ENCODE results near the gene TNFSF11.

TNFSF11 gene, protein sequence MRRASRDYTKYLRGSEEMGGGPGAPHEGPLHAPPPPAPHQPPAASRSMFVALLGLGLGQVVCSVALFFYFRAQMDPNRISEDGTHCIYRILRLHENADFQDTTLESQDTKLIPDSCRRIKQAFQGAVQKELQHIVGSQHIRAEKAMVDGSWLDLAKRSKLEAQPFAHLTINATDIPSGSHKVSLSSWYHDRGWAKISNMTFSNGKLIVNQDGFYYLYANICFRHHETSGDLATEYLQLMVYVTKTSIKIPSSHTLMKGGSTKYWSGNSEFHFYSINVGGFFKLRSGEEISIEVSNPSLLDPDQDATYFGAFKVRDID

GRCh38 chr13:42574011-42574410 lies at the start of gene TNFSF11:
TSS of gene TNFSF11 (plus strand) at chr13:42574152. CDS start at chr13:42574304, 152 bp downstream.
- H3K4me3 Mint-ChIP-seq: peak within 1 kb of the TSS; percentile 76
- H3K4me1 Mint-ChIP-seq: peaks cover 32% of the 10 kb centered on the region
- peak; percentile 26 for DNase-seq
- H3K9me3 Mint-ChIP-seq: peaks cover 11% of the 10 kb centered on the region
- ATAC-seq: peak; percentile 34
- H3K36me3 Mint-ChIP-seq (ENCODE audit: low read depth): peaks cover 4% of the 10 kb centered on the region
- peaks cover 49% of the 10 kb centered on the region for H3K27me3 Mint-ChIP-seq
- H3K27ac Mint-ChIP-seq: peak within 1 kb of the TSS; percentile 80

DNA sequence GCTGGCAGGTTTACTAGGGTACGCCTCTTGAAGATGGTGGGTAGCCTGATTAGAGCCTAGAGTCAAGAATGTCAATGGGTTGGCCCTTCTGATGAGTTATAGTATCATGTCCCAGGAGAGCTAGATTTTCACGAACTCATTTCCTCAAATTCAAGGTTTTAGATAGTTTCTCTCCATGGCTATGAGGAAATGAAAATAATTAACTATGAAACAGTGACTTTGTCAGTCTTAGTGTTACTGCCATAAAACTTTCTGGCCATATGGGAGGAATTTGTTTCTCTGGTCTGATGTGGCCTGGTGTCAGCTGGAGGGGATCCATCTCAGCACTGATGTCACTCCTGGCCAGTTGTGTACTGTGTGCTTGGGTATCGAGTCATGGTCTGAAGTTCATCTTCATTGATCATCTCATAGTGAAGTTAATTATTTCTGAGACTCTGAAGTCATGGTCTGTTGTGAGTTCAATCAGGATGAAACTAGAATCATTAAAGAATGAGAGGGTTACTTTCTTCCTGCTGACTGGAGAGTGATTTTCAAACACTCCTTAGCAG lies 49.4 kb upstream of the TNFSF11 start:
- peaks cover 9% of the 10 kb centered on the region for H3K9me3 Mint-ChIP-seq
- peak; percentile 54 for ATAC-seq
- peaks cover 14% of the 10 kb centered on the region for H3K4me1 Mint-ChIP-seq
- H3K4me3 Mint-ChIP-seq: no peak overlapping the region
- H3K27me3 Mint-ChIP-seq: peaks cover 2% of the 10 kb centered on the region
- DNase-seq: no peak
- peak overlapping the region; percentile 1 for H3K27ac Mint-ChIP-seq
- no peaks in the 10 kb centered on the region for H3K36me3 Mint-ChIP-seq (ENCODE audit: low read depth)

GRCh38 chr13:42525035-42525504 lies 48.9 kb upstream of the TNFSF11 start:
- H3K4me1 Mint-ChIP-seq: peaks cover 14% of the 10 kb centered on the region
- H3K9me3 Mint-ChIP-seq: peaks cover 7% of the 10 kb centered on the region
- no peak overlapping the region for H3K4me3 Mint-ChIP-seq
- ATAC-seq (no peak), DNase-seq (no peak)
- H3K27ac Mint-ChIP-seq: no peak overlapping the region
- H3K36me3 Mint-ChIP-seq (ENCODE audit: low read depth): no peaks in the 10 kb centered on the region
- H3K27me3 Mint-ChIP-seq: peaks cover 2% of the 10 kb centered on the region

- H3K4me3 Mint-ChIP-seq: no peak overlapping the region
- H3K4me1 Mint-ChIP-seq: peaks cover 20% of the 10 kb centered on the region
- peaks cover 2% of the 10 kb centered on the region for H3K27me3 Mint-ChIP-seq
- peaks cover 7% of the 10 kb centered on the region for H3K9me3 Mint-ChIP-seq
- ATAC-seq: no peak
- DNase-seq: no peak
- no peak overlapping the region for H3K27ac Mint-ChIP-seq
- no peaks in the 10 kb centered on the region for H3K36me3 Mint-ChIP-seq (ENCODE audit: low read depth)
These were observed 47.7 kb upstream of the TNFSF11 start for GRCh38 chr13:42526276-42526675.

- Mint-ChIP-seq H3K9me3 (peaks cover 7% of the 10 kb centered on the region), H3K27ac (no peak overlapping the region), H3K27me3 (peaks cover 2% of the 10 kb centered on the region), H3K4me1 (peaks cover 20% of the 10 kb centered on the region), H3K36me3 (ENCODE audit: low read depth) (no peaks in the 10 kb centered on the region), H3K4me3 (no peak overlapping the region)
- no peak for DNase-seq
- ATAC-seq: no peak
These were observed 47.1 kb upstream of the TNFSF11 start for GRCh38 chr13:42526804-42527203.

- Mint-ChIP-seq H3K36me3 (ENCODE audit: low read depth) (no peaks in the 10 kb centered on the region), H3K9me3 (peaks cover 9% of the 10 kb centered on the region), H3K4me3 (no peak overlapping the region), H3K4me1 (peaks cover 11% of the 10 kb centered on the region), H3K27me3 (peaks cover 2% of the 10 kb centered on the region), H3K27ac (no peak overlapping the region)
- ATAC-seq: no peak
- no peak for DNase-seq
These were observed 41.2 kb upstream of the TNFSF11 start for GRCh38 chr13:42532561-42533335.

- Mint-ChIP-seq H3K36me3 (ENCODE audit: low read depth) (no peaks in the 10 kb centered on the region), H3K4me3 (no peak overlapping the region), H3K27ac (no peak overlapping the region), H3K4me1 (peaks cover 11% of the 10 kb centered on the region), H3K9me3 (peaks cover 9% of the 10 kb centered on the region), H3K27me3 (peaks cover 2% of the 10 kb centered on the region)
- ATAC-seq (no peak), DNase-seq (no peak)
These were observed 40.7 kb upstream of the TNFSF11 start for GRCh38 chr13:42533336-42533591.

- ATAC-seq: no peak
- no peaks in the 10 kb centered on the region for H3K36me3 Mint-ChIP-seq (ENCODE audit: low read depth)
- H3K4me3 Mint-ChIP-seq: no peak overlapping the region
- peaks cover 20% of the 10 kb centered on the region for H3K4me1 Mint-ChIP-seq
- DNase-seq: no peak
- H3K27ac Mint-ChIP-seq: no peak overlapping the region
- H3K27me3 Mint-ChIP-seq: peaks cover 2% of the 10 kb centered on the region
- peaks cover 9% of the 10 kb centered on the region for H3K9me3 Mint-ChIP-seq
These were observed 39.2 kb upstream of the TNFSF11 start for GRCh38 chr13:42534785-42535184.

DNA sequence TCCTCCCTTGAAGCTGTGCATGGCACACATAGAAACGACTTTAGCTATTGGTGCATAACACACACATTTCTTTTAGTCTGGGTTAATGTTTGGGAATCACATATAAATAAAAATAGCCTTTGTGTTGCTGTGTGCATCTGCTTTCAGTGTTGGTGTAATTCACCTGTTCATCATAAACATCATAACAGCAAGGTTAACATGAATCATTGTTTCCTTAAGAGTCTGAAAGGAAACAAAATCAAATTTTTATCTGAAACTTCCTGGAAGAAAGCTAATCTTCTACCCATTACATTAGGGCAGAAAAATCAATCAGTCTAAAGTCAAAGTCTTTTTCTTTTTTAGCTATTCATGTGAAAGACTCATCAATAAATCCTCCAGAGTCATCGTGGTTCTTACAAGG lies 35.0 kb upstream of the TNFSF11 start:
- no peak overlapping the region for H3K27ac Mint-ChIP-seq
- H3K4me1 Mint-ChIP-seq: peaks cover 13% of the 10 kb centered on the region
- ATAC-seq: no peak
- H3K27me3 Mint-ChIP-seq: peaks cover 2% of the 10 kb centered on the region
- no peaks in the 10 kb centered on the region for H3K36me3 Mint-ChIP-seq (ENCODE audit: low read depth)
- no peak for DNase-seq
- no peak overlapping the region for H3K4me3 Mint-ChIP-seq
- peaks cover 9% of the 10 kb centered on the region for H3K9me3 Mint-ChIP-seq

GRCh38 chr13:42539670-42540069 lies 34.3 kb upstream of the TNFSF11 start:
- H3K4me1 Mint-ChIP-seq: peaks cover 12% of the 10 kb centered on the region
- peaks cover 9% of the 10 kb centered on the region for H3K9me3 Mint-ChIP-seq
- DNase-seq (no peak), ATAC-seq (no peak)
- no peaks in the 10 kb centered on the region for H3K36me3 Mint-ChIP-seq (ENCODE audit: low read depth)
- H3K27me3 Mint-ChIP-seq: peaks cover 2% of the 10 kb centered on the region
- H3K27ac Mint-ChIP-seq: no peak overlapping the region
- no peak overlapping the region for H3K4me3 Mint-ChIP-seq

GRCh38 chr13:42543215-42543797 lies 30.6 kb upstream of the TNFSF11 start:
- peaks cover 22% of the 10 kb centered on the region for H3K4me1 Mint-ChIP-seq
- DNase-seq (no peak), ATAC-seq (no peak)
- no peaks in the 10 kb centered on the region for H3K27me3 Mint-ChIP-seq
- no peaks in the 10 kb centered on the region for H3K36me3 Mint-ChIP-seq (ENCODE audit: low read depth)
- H3K27ac Mint-ChIP-seq: no peak overlapping the region
- H3K4me3 Mint-ChIP-seq: no peak overlapping the region
- H3K9me3 Mint-ChIP-seq: no peaks in the 10 kb centered on the region

- ATAC-seq (no peak), DNase-seq (no peak)
- Mint-ChIP-seq H3K36me3 (ENCODE audit: low read depth) (no peaks in the 10 kb centered on the region), H3K27me3 (no peaks in the 10 kb centered on the region), H3K4me3 (no peak overlapping the region), H3K9me3 (no peaks in the 10 kb centered on the region), H3K27ac (no peak overlapping the region), H3K4me1 (peaks cover 27% of the 10 kb centered on the region)
These were observed 29.6 kb upstream of the TNFSF11 start for GRCh38 chr13:42544246-42544926.

- Mint-ChIP-seq H3K27ac (no peak overlapping the region), H3K36me3 (ENCODE audit: low read depth) (no peaks in the 10 kb centered on the region), H3K4me1 (peaks cover 32% of the 10 kb centered on the region), H3K9me3 (no peaks in the 10 kb centered on the region), H3K27me3 (no peaks in the 10 kb centered on the region), H3K4me3 (no peak overlapping the region)
- DNase-seq: no peak
- no peak for ATAC-seq
These were observed 28.1 kb upstream of the TNFSF11 start for GRCh38 chr13:42545842-42546241.

DNA sequence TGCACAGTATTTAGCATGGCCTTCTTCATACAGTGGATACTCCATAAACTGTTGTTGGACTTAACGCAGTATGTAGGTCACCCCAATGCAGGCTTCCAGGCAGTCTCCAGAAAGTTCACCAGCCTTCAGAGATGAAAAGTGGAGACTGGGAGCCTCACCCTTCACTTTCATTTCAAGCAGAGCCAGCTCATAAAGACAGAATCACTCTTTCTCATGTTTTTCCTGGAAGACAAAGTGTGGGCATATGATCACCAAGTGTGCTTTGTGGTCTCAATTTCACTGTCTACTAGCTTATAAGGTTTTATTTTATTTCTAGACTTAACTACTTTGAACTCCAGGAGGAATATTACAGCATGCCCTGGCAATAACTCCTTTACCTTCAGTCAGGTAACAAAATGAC lies 26.3 kb upstream of the TNFSF11 start:
- no peaks in the 10 kb centered on the region for H3K9me3 Mint-ChIP-seq
- H3K36me3 Mint-ChIP-seq (ENCODE audit: low read depth): no peaks in the 10 kb centered on the region

More for the DNA sequence above, 26.3 kb upstream of the TNFSF11 start:
- Mint-ChIP-seq H3K4me3 (no peak overlapping the region), H3K27me3 (peaks cover 2% of the 10 kb centered on the region), H3K4me1 (peaks cover 39% of the 10 kb centered on the region), H3K27ac (peak overlapping the region; percentile 8)
- peak; percentile 29 for ATAC-seq
- no peak for DNase-seq

All from activated naive CD8-positive, alpha-beta T cell treated with anti-CD3 and anti-CD28 coated beads, Interleukin-2, amount 50 U/mL, for 24 hours (primary cell).